ENCODE results near the gene ARHGAP26.

The ARHGAP26 gene

GRCh38 chr5:143188692-143189091, 418.5 kb downstream of the ARHGAP26 start:
- no peak for DNase-seq (ENCODE audit: extremely low read depth, low read depth)
- H3K4me3 ChIP-seq (replicated peaks; ENCODE audit: low read depth, low read length), result no peak overlapping the region
- no peak for TF ChIP-seq CTCF (IDR thresholded peaks at IDR 0.05; ENCODE audit: low read depth, low read length, missing control alignments)

- TF ChIP-seq CTCF (IDR thresholded peaks at IDR 0.05; ENCODE audit: low read depth, low read length, missing control alignments), result no peak
- no peak for DNase-seq (ENCODE audit: extremely low read depth, low read depth)
- no peak overlapping the region for H3K4me3 ChIP-seq (replicated peaks; ENCODE audit: low read depth, low read length)
Observed at GRCh38 chr5:143190260-143190810, 420.2 kb downstream of the ARHGAP26 start.

DNA sequence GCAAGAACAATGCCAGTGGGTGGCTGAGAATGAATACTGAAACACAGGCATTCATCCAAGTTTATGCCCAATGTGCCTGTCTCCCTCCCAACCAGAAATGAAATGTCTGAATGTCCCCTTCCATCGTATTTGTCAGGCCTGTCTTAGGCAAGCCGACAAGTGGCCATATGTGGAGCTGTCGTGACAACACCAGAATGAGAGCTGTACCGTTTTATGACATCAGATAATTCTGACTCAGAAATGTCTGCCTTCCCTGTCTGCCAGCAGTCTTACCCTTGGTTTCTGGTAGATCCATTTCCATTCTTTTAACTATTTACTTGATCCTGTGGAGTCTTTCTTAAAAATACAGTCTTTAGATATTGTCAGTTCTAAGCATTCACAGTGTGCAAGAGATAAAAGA, 421.5 kb downstream of the ARHGAP26 start:
- DNase-seq (ENCODE audit: extremely low read depth, low read depth), result no peak
- no peak overlapping the region for H3K4me3 ChIP-seq (replicated peaks; ENCODE audit: low read depth, low read length)
- no peak for TF ChIP-seq CTCF (IDR thresholded peaks at IDR 0.05; ENCODE audit: low read depth, low read length, missing control alignments)

DNA sequence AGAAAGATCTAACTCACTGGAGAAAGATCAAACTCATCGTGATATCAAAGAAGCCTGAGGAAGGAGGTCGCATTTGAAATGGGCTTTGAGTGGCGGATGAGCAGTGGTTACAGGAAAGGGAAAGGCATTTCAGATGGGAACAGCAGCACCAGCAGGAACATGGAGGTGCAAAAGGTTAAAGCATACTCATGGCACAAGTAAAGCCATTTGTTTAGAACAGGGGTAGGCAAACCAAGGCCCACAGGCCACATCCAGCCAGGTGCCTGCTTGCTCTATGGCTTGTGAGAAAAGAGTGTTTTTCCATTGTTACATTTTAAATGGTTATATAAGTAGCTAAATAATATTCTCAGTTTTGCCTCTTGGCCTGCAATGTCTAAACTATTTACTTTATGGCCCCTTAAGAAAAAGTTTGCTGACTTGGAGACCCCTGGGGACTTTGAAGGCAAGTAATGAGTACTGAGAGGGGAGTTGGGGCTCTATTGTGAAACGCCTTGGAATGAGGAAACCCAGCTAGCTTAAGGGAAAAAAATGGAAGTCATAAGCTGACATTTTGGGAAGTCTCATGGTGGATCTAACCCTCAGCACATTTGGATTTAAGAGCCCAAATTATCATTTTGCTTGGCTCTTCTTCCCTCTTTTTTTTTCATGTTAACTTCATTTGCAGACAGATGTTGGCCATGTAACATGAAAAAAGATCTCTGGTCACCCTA, 422.2 kb downstream of the ARHGAP26 start:
- DNase-seq (ENCODE audit: extremely low read depth, low read depth), result no peak
- no peak overlapping the region for H3K4me3 ChIP-seq (replicated peaks; ENCODE audit: low read depth, low read length)
- TF ChIP-seq CTCF (IDR thresholded peaks at IDR 0.05; ENCODE audit: low read depth, low read length, missing control alignments), result no peak

DNA sequence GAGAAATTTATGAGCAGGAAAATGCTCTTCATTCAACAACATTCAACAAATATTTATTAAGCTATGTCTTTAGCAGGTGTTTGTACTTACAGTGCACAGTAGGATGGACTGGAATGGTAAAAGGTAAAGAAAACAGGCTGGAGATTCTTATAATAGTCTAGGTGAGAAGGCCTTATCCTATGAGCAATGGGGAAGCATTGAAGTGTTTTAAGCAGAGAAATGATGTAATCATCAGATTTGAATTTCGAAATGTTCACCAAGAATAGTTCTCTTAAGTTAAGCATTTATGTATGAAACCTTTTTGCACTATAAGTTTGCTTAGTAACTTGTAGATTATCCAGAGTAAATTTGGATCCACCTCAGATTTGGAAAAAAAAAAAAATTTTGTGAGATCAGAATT, 424.0 kb downstream of the ARHGAP26 start:
- DNase-seq (ENCODE audit: extremely low read depth, low read depth), result no peak
- no peak overlapping the region for H3K4me3 ChIP-seq (replicated peaks; ENCODE audit: low read depth, low read length)
- TF ChIP-seq CTCF (IDR thresholded peaks at IDR 0.05; ENCODE audit: low read depth, low read length, missing control alignments), result no peak

DNA sequence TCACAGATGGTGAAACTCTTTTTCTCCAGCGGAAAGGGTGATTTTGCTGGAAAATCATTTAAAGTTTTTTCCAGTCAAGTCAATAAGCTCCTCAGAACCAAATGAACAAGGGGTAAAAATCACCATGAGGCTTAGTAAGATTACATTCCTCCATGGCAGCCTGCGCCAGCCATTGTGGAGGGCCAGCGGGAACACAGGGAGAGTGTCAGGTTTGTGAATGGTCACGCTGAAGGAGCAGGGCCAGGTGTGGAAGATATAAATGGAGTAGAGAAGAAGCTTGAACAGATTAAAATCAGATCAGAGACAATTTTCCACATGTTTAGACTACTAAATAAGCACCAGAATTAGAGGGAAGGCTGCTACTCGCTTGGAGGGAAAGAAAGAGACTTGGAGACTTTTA, 424.5 kb downstream of the ARHGAP26 start:
- H3K4me3 ChIP-seq (replicated peaks; ENCODE audit: low read depth, low read length), result no peak overlapping the region
- DNase-seq (ENCODE audit: extremely low read depth, low read depth), result no peak
- TF ChIP-seq CTCF (IDR thresholded peaks at IDR 0.05; ENCODE audit: low read depth, low read length, missing control alignments), result no peak

All from HFF-Myc (cell line).